ENCODE results near the gene SLC2A3.
"Not testable (repeated sequence)": the region's sequence is repeated elsewhere in the genome, so short reads cannot be mapped to it uniquely, and the experiment has no call there.

The SLC2A3 gene

DNA sequence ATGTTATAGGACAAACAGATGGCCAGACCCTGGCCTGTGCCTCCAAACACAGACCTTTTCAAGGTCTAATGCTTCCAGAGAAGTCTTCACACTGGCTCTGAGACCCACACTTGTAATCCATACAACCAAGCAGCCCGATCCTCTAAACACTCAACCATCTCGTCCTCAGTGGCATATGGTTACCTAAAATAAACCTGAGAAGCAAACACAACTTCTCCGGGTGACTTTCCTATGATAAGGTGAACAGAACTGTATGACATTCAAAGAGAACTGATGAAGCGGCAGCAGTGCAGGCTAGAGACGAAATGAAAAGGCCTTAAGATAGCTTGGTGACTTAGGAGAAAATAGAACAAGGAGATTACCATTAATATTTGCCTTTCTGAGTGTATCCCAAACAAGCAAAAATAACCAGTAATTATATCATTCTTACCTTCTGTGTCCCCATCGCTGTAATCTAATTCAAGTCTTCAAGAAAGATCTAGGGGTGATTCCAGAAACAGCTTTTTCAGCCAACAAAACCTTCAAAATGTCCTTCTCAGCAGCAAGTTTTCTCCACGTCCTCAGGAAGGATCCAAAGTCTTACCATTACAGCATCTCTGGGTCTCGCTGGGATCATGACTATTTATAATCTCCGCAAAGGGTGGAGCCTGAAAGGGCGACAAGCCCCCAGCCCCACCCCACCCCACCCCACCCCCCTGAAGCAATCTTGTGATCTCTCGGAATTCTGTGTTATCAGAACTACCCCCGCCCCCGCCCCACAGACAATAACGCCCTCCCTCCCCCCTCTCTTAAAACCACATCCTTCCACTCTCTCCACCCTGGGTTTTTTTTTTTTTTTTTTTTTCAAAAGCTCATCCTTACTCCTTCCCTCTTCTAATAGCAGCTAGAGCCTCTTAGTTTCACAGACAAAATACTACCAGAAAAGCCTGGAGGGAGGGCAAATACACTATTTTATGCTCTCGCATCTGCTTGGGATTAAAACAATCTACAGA lies at the start of gene SLC2A3:
Gene SLC2A3 (minus strand): TSS at position 598 of the 992 bp plus-strand sequence. CDS start 153 bp downstream, at position 445.
- DNase-seq (ENCODE audit: low spot score), result peak; percentile 58

DNA sequence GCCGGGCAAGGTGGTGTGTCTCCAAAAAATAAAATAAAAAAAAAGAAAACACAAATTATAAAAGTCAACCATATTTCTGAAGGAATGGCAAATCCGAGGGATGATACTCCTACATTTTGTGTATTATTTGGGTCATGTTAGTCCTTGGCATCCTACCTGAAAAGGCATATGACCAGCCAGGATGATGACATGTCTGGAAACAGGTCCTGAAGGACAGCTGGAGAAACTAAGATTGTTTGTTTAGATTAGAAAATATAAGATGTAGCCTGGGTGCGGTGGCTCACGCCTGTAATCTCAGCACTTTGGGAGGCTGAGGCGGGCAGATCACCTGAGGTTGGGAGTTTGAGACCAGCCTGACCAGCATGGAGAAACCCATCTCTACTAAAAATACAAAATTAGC lies 48.9 kb upstream of the SLC2A3 start:
- DNase-seq (ENCODE audit: low spot score), result no peak

DNA sequence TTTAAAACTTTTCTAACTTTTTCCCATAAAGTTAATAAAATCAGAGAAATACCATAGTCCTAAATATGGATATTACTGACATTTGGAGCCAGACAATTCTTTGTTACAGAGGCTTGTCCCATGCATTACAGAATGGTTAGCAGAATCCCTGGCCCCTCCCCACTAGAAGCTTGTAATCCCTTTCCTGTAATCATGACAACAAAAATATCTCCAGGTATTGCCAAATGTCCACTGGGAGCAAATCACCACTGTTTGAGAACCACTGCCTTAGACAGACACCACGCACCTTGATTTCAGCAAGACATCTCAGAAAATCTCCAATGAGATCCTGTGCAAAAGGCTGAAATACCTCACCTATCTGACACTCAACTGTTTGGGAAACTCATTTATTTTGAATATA lies 47.5 kb upstream of the SLC2A3 start:
- not testable (repeated sequence) for DNase-seq (ENCODE audit: low spot score)

DNA sequence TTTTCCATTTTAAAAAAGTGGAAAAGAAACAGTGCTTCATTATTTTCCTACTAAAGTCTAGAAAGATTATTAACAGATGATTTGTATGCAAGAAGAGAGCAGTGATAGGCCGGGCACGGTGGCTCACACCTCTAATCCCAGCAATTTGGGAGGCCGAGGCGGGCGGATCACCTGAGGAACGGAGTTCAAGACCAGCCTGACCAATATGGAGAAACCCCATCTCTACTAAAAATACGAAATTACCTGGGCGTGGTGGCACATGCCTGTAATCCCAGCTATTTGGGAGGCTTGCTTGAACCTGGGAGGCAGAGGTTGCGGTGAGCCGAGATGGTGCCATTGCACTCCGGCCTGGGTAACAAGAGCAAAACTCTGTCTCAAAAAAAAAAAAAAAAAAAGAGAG lies 47.0 kb upstream of the SLC2A3 start:
- DNase-seq (ENCODE audit: low spot score), result not testable (repeated sequence)

DNA sequence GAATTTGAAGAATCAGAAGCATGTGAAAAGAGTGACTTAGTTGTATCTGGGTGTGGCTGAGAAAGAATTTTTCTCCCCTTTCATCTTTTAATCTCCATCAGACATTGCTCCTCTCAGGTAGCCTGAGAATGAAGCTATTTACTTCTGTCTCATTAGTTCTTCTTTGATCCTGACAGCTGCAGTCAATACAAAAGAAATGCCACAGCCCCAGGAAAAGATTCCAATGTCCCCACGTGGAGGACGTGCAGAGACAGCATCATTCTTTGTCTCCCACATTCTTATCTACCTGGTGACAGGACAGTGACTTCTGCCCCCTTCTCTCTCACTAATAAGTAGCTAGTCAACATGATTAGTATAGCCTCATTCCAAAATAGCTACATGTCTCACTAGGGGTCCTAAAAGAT lies 46.3 kb upstream of the SLC2A3 start:
- DNase-seq (ENCODE audit: low spot score), result not testable (repeated sequence)

DNA sequence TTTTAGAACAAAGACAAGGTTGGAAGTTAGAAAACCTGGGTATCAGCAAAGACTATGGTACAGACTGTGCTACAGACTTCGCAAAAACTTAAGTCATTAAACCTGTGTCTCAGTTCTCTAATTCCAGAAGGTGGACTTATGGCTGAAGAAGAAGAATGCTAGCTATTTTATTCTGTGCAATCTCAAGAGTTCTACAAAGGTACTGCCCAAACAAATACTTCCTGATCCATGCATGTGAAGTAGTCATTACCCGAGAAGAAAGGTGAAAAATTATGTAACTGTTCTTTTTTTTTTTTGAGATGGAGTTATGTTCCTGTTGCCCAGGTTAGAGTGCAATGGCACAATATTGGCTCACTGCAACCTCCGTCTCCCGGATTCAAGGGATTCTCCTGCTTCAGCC lies 45.5 kb upstream of the SLC2A3 start:
- no peak for DNase-seq (ENCODE audit: low spot score)

DNA sequence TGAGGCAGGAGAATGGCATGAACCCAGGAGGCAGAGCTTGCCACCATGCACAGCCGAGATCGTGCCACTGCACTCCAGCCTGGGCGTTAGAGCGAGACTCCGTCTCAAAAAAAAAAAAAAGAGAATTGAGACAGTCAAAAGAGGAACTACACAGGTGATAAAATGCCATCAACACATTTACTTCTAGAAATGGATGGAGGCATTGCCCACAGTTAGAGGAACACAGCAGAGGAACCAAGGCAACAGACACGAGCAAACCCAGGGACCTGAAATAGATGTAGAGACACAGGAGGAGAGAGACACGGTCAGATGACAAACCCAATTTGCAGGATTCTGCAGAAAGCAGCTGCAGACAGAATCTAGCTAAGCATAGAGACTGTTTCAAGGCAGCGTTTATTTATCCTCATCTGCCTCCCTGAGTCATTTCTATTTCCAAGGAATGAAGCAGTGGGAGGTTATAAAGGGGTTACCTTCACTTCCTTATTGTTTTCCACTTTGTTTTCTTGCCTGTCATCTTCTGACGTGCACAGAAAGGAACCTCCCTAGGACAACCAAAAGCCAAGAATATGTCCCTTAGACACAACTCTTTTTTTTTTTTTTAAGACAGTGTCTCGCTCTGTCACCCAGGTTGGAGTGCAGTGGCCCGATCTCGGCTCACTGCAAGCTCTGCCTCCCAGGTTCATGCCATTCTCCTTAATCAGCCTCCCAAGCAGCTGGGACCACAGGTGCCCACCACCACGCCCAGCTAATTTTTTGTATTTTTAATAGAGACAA lies 41.6 kb upstream of the SLC2A3 start:
- DNase-seq (ENCODE audit: low spot score), result not testable (repeated sequence)

DNA sequence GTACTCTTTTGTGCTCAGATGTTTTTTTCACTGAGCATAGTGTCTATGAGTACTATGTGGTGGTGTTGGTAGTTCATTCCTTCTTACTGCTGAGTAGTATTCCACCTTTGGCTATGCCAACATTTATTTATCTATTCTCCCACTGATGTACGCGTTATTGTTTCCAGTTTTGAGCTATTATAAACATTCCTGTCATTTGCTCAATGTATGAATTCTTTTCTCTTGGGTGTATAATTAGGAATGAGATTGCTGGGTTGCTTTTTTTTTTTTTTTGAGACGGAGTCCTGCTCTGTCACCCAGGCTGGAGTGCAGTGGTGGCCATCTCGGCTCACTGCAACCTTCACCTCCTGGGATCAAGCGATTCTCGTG lies 37.5 kb upstream of the SLC2A3 start:
- DNase-seq (ENCODE audit: low spot score), result no peak

DNA sequence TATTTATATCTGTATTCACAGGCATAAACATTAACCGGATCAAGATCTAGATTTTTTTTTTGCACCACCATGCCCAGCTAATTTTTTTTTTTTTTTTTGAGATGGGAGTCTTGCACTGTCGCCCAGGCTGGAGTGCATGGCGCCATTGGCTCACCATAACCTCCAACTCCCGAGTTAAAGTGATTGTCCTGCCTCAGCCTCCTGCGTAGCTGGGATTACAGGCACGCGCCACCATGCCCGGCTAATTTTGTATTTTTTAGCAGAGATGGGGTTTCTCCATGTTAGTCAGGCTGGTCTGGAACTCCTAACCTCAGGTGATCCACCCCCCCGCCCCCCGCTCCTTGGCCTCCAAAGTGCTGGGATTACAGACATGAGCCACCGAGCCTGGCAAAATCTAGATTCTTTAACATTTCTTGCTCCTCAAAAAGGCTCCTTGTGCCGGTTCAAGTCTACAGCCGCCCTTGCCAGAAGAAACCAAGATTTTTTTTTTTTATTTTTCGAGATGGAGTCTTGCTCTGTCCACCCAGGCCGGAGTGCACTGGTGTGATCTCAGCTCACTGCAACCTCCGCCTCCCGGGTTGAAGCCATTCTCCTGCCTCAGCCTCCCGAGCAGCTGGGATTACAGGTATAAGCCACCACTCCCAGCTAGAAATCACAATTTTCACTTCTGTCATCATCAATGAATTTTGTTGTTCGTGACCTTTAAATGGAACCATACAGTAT lies 36.9 kb upstream of the SLC2A3 start:
- DNase-seq (ENCODE audit: low spot score), result no peak

DNA sequence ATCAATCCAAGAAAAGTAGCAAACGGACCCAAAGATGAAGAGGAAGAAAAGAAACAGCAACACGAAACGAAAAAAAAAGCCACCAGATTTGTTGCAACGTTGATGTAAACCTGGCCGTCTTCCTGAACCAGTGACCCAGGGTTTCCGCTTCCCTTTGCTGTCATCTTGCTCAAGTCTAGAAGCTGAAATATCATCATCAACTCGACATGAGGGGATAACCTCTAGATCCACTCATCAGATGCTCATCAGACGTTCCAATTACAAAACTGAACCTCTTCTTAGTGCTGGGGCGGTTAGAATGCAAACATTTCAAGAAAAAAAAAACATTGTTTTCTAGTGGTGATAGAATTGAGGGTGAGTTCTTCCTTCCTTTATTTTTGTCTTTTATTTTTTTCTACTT lies 36.3 kb upstream of the SLC2A3 start:
- not testable (repeated sequence) for DNase-seq (ENCODE audit: low spot score)

DNA sequence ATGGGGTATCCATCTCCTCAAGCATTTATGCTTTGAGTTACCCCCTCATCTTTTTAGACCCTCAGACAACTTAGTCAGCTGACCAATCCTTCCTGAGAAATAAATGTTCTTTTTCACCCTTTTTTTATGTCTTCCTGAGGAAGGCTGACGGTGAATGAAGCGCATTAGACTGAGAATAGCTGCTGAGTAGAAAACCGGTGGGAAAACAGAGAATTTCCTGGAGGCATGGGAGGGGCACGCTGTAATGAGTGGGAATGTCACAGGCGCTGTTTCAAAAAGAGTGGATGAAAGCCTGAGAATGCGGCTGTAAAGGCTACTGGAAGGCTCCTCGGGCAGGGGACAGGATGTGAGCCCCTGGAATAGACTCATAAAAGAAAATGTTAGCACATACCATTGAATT lies 35.8 kb upstream of the SLC2A3 start:
- not testable (repeated sequence) for DNase-seq (ENCODE audit: low spot score)

DNA sequence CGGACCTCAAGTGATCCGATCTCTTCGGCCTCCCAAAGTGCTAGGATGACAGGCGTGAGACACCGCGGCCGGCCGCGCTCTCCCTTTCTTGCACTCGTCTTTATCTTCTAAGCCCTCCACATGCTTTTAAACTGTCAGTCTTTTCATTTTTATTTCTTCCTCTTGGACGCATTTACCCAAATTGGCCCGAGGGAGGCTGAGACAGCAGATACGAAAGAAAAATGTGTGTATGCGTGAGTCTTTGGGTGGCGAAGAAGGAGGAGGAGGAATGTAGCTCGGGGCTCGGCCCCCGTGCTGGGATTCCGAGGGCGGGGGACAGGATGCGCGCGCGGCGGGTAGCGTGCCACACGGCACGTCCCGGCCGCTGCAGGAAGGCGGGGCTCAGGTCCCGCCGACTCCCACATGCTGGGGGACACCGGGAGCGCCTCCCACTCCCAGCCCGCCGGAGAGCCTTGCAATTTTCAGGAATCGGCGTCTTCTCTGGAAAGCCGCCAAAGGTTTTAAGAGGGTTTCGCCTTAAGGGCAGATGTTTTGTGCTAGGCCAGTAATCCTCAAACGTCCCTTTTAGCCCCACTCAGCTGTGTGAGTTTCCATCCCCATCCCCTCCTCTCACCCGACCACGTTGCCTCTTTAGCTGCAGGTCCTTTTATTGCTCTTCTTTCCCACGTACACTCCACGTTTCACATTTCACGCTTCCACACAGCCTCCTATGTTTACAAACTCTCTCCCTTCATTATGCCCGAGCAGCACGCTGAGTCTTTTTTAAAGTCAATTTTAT lies 34.7 kb upstream of the SLC2A3 start:
- peak; percentile 95 for DNase-seq (ENCODE audit: low spot score)

DNA sequence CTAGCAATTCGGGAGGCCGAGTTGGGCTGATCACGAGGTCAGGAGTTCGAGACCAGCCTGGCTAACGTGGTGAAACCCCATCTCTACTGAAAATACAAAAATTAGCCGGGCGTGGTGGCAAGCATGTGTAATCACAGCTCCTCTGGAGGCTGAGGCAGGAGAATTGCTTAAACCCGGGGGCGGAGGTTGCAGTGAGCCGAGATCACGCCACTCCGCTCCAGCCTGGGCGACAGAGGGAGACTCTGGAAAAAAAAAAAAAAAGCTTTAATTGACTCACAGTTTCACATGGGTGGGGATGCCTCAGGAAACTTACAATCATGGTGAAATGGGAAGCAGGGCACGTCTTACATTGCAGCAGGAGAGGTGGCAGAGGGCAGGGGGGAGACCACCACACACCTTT lies 30.6 kb upstream of the SLC2A3 start:
- DNase-seq (ENCODE audit: low spot score), result no peak

DNA sequence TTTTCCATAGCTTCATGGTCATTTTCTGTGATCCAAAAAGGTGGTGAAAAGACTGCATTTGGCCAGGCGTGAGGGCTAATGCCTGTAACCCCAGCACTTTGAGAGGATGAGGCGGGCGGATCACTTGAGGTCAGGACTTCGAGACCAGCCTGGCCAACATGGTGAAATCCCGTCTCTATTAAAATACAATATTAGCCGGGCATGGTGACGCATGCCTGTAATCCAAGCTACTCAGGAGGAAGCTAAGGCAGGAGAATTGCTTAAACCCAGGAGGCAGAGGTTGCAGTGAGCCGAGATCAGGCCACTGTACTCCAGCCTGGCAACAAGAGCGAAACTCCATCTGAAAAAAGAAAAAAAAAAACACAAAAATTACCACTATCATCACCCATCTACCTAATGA lies 28.7 kb upstream of the SLC2A3 start:
- DNase-seq (ENCODE audit: low spot score), result not testable (repeated sequence)

DNA sequence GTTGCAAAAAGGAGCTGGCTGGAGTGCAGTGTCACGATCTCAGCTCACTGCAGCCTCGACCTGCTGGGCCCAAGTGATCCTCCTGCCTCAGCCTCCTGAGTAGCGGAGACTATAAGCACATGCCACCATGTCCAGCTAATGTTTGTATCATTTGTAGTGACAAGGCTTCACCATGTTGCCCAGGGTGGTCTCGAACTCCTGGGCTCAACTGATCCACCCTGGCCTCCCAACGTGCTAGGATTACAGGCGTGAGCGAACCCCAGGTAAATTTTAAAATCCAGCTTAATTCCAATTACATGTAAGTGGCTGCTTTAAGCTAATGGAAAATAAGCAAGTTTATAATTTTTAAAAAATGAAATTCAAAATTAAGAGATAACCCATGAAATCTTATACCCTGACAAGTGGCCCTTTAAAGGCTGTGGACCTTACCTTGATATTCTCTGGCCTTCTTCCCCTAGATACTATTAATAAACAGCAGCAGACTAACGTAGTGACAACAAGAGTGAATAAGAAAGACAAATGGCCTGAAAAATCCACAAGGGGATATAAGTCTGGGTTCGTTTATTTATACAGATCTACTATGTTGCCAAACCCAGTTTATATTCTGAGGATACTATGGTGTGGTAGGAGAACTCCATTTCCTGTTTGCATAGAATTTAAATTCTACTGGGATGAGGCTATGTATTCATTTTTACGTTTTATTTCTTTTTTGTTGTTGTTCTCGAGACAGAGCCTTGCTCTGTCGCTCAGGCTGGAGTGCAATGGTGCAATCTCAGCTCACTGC lies 25.6 kb upstream of the SLC2A3 start:
- no peak for DNase-seq (ENCODE audit: low spot score)

DNA sequence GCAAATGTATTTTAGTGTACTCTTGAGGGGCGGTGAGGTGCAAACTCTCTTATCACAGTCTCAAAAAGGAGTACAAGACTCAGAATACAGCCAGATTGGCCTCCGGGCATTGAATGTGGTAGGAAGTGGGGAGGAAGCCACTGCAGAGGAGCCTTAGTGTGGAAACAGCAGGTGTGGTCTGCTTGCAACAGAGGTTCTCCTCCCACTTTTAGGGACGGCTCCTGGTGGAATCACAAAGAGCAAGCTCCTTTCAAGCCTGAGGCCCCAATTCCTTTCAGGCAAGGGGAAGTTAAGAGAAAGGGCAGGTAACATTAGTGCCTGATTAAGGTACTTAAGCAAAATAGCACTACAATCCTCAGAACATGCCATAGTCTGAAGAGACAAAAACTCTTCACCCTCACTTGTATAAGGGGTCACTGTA lies 23.7 kb upstream of the SLC2A3 start:
- no peak for DNase-seq (ENCODE audit: low spot score)

DNA sequence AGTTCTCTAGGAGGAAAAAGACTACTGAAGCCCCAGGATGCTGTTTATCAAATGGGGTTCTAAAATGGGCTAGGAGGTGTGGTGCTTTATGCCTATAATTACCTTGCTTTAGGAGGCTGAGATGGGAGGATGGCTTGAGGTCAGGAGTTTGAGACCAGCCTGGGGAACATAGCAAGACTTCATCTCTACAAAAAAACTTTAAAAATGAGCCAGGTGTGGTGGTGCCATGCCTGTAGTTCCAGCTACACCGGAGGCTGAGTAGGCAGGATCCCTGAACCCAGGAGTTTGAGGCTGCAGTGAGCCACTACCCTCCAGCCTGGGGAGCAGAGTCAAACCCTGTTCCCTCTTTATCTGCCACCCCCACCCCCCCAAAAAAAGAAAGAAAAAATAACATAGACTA lies 23.3 kb upstream of the SLC2A3 start:
- DNase-seq (ENCODE audit: low spot score), result no peak

DNA sequence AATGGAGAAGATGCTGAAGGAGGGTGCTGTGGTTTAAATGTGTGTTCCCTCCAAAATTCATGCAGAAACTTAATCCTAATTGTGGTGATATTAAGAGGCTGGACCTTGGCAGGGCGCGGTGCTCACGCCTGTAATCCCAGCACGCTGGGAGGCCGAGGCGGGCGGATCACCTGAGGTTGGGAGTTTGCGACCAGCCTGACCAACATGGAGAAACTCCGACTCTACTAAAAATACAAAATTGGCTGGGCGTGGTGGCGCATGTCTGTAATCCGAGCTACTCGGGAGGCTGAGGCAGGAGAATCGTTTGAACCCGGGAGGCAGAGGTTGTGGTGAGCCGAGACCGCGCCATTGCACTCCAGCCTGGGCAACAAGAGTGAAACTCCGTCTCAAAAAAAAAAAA lies 18.9 kb upstream of the SLC2A3 start:
- DNase-seq (ENCODE audit: low spot score), result not testable (repeated sequence)

DNA sequence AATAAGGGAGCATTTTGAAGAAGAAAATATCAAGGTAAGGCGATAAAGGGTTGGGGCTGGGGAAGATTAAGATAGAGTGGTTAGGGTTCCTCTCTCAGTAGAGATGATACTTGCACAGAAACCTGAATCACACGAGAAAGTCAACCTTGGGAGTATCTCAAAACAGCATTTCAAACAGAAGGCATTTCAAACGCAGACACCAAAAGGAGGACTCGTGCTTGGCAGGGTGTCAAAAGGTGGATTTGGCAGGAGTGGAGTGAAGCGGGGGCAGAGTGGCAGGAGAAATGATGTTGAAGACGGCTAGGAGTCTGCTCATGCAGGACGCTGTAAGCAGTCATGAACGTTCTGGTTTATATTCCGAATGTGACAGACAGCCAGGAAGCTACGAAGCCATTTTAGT lies 18.4 kb upstream of the SLC2A3 start:
- not testable (repeated sequence) for DNase-seq (ENCODE audit: low spot score)

DNA sequence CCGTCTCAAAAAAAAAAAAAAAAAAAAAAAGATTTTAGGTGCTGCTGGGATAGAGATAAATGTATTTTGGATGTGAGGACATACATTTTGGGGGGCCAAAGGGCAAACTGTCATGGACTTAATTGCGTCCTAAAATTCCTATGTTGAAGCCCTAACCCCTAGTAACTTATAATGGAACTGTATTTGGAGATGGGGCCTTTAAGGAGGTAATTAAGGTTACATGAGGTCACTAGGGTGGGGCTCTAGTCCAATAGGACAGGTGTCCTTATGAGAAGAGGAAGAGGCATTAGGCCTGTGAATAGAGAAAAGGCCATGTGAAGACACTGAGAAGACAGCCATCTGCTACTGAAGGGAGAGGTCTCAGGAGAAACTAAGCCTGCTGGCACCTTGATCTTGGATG lies 17.9 kb upstream of the SLC2A3 start:
- not testable (repeated sequence) for DNase-seq (ENCODE audit: low spot score)

DNA sequence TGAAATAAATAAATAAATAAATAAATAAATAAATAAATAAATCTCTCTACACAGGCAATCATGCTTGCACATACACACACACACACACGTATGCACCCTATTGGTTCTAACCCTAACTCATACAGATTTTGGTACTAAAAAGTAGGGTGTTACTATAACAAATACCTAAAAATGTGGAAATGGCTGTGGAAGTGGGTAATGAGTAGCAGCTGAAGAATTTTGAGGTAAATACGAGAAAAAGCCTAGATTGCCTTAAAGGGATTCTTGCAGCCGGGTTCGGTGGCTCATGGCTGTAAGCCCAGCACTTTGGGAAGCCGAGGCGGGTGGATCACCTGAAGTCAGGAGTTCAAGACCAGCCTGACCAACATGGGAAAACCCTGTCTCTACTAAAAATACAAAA lies 15.7 kb upstream of the SLC2A3 start:
- DNase-seq (ENCODE audit: low spot score), result no peak
